H1 (cell line): Measurements from ENCODE around the gene AMBP. TPM values are rescaled to one million over a fixed set of nuclear protein-coding genes. Genes with fewer than 3 reads are reported as not detected.

Experiments used
- CTCF ChIA-PET: fragments of 300-600 bp; sonication (Branson Sonifier 250); formaldehyde crosslinking; loops from one replicate; lab custom pipeline; 2021; ENCODE audit not compliant: partially characterized antibody; lab: Charles Lee
- POLR2A ChIA-PET: fragments of 300-600 bp; sonication (Branson Sonifier 250); formaldehyde crosslinking; loops from one replicate; lab custom pipeline; 2021; ENCODE audit warnings: inconsistent platforms; ENCODE audit not compliant: partially characterized antibody; lab: Charles Lee
- DNase-seq, 2 experiments: peaks; one replicate each; pipeline versions ENCODE4 v3.0.0 to v3.0.0-alpha.2; 2010 to 2022; ENCODE audit warnings: low spot score in 2 of 2, low read depth in 1 of 2, mixed read lengths in 1 of 2
- FAIRE-seq: peaks from 2 replicates; lab custom pipeline; 2011; peaks lifted over from hg19 to GRCh38; lab: Jason Lieb, UNC
- H2AFZ ChIP-seq: 2 replicates; pipeline ENCODE4 v1.8.1; 2012; ENCODE audit warnings: low read length, inconsistent platforms
- H2AK5ac ChIP-seq: 2 replicates; pipeline ENCODE4 v1.6.1; 2013; ENCODE audit warnings: low read depth, low read length
- H2BK120ac ChIP-seq: replicated peaks from 2 replicates; pipeline ENCODE3; 2013; ENCODE audit warnings: low read depth, low read length, inconsistent platforms
- H2BK12ac ChIP-seq: 2 replicates; pipeline ENCODE4 v1.6.1; 2013; ENCODE audit warnings: low read depth, low read length
- H2BK15ac ChIP-seq: 2 replicates; pipeline ENCODE4 v1.6.1; 2013; ENCODE audit warnings: low read length
- H2BK20ac ChIP-seq: 2 replicates; pipeline ENCODE4 v1.6.1; 2013; ENCODE audit warnings: low read length
- H2BK5ac ChIP-seq: 2 replicates; pipeline ENCODE4 v1.6.1; 2013; ENCODE audit warnings: low read depth, low read length
- H3K14ac ChIP-seq: 2 replicates; pipeline ENCODE4 v1.6.1; 2013; ENCODE audit warnings: inconsistent platforms; ENCODE audit not compliant: insufficient read length
- H3K18ac ChIP-seq: 2 replicates; pipeline ENCODE4 v1.6.1; 2013; ENCODE audit warnings: low read length; ENCODE audit errors: extremely low read depth
- H3K23ac ChIP-seq: 2 replicates; pipeline ENCODE4 v1.6.1; 2013; ENCODE audit warnings: inconsistent platforms; ENCODE audit not compliant: insufficient read length
- H3K23me2 ChIP-seq: 2 replicates; pipeline ENCODE4 v1.6.1; 2013; ENCODE audit warnings: low read depth, low read length
- H3K27ac ChIP-seq: 2 replicates; pipeline ENCODE4 v1.6.1; 2011; ENCODE audit warnings: low read depth, low read length, inconsistent platforms
- H3K27me3 ChIP-seq, 4 experiments: replicated peaks in 1 of 4; 1 replicate in 1 of 4; 2 replicates in 3 of 4; pipeline versions ENCODE4 v1.6.1 to v1.8.1; 2011 to 2013; ENCODE audit warnings: low read length in 3 of 4, mild to moderate bottlenecking in 3 of 4, inconsistent platforms in 2 of 4, mixed read lengths in 2 of 4, moderate library complexity in 1 of 4; ENCODE audit not compliant: control insufficient read depth in 3 of 4, insufficient read depth in 3 of 4; ENCODE audit errors: extremely low read depth in 1 of 4
- H3K36me3 ChIP-seq, 4 experiments: 2 replicates each; pipeline versions ENCODE4 v1.6.1 to v1.8.1; 2011 to 2013; ENCODE audit warnings: mild to moderate bottlenecking in 4 of 4, low read length in 3 of 4, moderate library complexity in 2 of 4, control low read depth in 1 of 4, inconsistent platforms in 1 of 4; ENCODE audit not compliant: insufficient read depth in 4 of 4, control insufficient read depth in 2 of 4
- H3K4ac ChIP-seq: replicated peaks from 2 replicates; pipeline ENCODE3; 2013; ENCODE audit warnings: low read length, low read depth, mixed read lengths, inconsistent platforms; ENCODE audit not compliant: insufficient read length
- H3K4me1 ChIP-seq, 4 experiments: replicated peaks in 1 of 4; 1 replicate in 1 of 4; 2 replicates in 3 of 4; pipeline versions ENCODE4 v1.6.1 to v1.8.1; 2011 to 2013; ENCODE audit warnings: low read length in 3 of 4, inconsistent platforms in 2 of 4, mixed read lengths in 1 of 4; ENCODE audit not compliant: insufficient read depth in 4 of 4, control insufficient read depth in 3 of 4
- H3K4me2 ChIP-seq, 2 experiments: 2 replicates each; pipeline versions ENCODE4 v1.6.1 to v1.8.1; 2011 to 2013; ENCODE audit warnings: low read depth in 2 of 2, low read length in 2 of 2, control low read depth in 1 of 2, inconsistent platforms in 1 of 2, mild to moderate bottlenecking in 1 of 2; ENCODE audit not compliant: insufficient read depth in 1 of 2
- H3K4me3 ChIP-seq, 4 experiments: fragments of 200-600, 300-600 bp in 1 of 4; sonication (generic), shearing (Covaris generic), sonication (Bioruptor Twin) in 1 of 4; 2 replicates each; pipeline versions ENCODE4 v1.5.1 to v1.8.1; 2011 to 2016; ENCODE audit warnings: low read length in 4 of 4, low read depth in 3 of 4, control low read depth in 2 of 4, inconsistent platforms in 2 of 4, mild to moderate bottlenecking in 2 of 4, mixed read lengths in 1 of 4, moderate library complexity in 1 of 4; ENCODE audit not compliant: insufficient read depth in 2 of 4; ENCODE audit errors: extremely low read depth in 1 of 4
- H3K56ac ChIP-seq: replicated peaks from 2 replicates; pipeline ENCODE3; 2013; ENCODE audit warnings: low read depth, mild to moderate bottlenecking, mixed read lengths, low read length, inconsistent platforms; ENCODE audit not compliant: insufficient read length
- H3K79me1 ChIP-seq: 2 replicates; pipeline ENCODE4 v1.6.1; 2013; ENCODE audit warnings: low read depth, low read length, control low read depth
- H3K79me2 ChIP-seq, 2 experiments: 2 replicates each; pipeline versions ENCODE4 v1.6.1 to v1.8.1; 2012 to 2013; ENCODE audit warnings: low read length in 2 of 2, mild to moderate bottlenecking in 2 of 2, inconsistent platforms in 1 of 2; ENCODE audit not compliant: insufficient read depth in 2 of 2, control insufficient read depth in 1 of 2
- H3K9ac ChIP-seq, 4 experiments: replicated peaks in 1 of 4; 1 replicate in 1 of 4; 2 replicates in 3 of 4; pipeline versions ENCODE4 v1.6.1 to v1.8.1; 2011 to 2013; ENCODE audit warnings: low read depth in 3 of 4, low read length in 3 of 4, control low read depth in 2 of 4, mild to moderate bottlenecking in 2 of 4, moderate library complexity in 2 of 4, inconsistent platforms in 1 of 4; ENCODE audit errors: extremely low read depth in 1 of 4
- H3K9me3 ChIP-seq, 2 experiments: 2 replicates each; pipeline versions ENCODE4 v1.6.1 to v1.8.1; 2012 to 2013; ENCODE audit warnings: mild to moderate bottlenecking in 2 of 2, moderate library complexity in 2 of 2, control low read depth in 1 of 2, inconsistent platforms in 1 of 2, low read depth in 1 of 2, low read length in 1 of 2, mixed read lengths in 1 of 2; ENCODE audit not compliant: insufficient read depth in 2 of 2
- H4K20me1 ChIP-seq, 2 experiments: replicated peaks in 1 of 2; 2 replicates each; pipeline versions ENCODE3 to v1.8.1; 2011 to 2013; ENCODE audit warnings: inconsistent platforms in 2 of 2, low read length in 2 of 2, mild to moderate bottlenecking in 1 of 2; ENCODE audit not compliant: insufficient read depth in 2 of 2, control insufficient read depth in 1 of 2
- H4K5ac ChIP-seq: 2 replicates; pipeline ENCODE4 v1.6.1; 2013; ENCODE audit warnings: low read length, low read depth, mixed read lengths, inconsistent platforms; ENCODE audit not compliant: insufficient read length
- H4K8ac ChIP-seq: 2 replicates; pipeline ENCODE4 v1.8.0; 2013; ENCODE audit warnings: mild to moderate bottlenecking, moderate library complexity, low read length, inconsistent platforms; ENCODE audit not compliant: insufficient read depth; ENCODE audit errors: extremely low read depth
- H4K91ac ChIP-seq: replicated peaks from 2 replicates; pipeline ENCODE3; 2013; ENCODE audit warnings: low read length, mixed read lengths, inconsistent platforms; ENCODE audit not compliant: insufficient read length
- BCL11A ChIP-seq, 2 experiments: IDR thresholded peaks; one replicate each; pipeline ENCODE4 v1.6.1; 2011; ENCODE audit warnings: low read depth in 2 of 2, low read length in 2 of 2, mild to moderate bottlenecking in 2 of 2
- E2F6 ChIP-seq: IDR thresholded peaks from 2 replicates; pipeline ENCODE4 v1.6.1; 2012; ENCODE audit warnings: inconsistent platforms
- JUND ChIP-seq: IDR thresholded peaks from 2 replicates; pipeline ENCODE4 v1.6.1; 2011; ENCODE audit warnings: mild to moderate bottlenecking, improper control_type of control experiment, low read length
- KDM1A ChIP-seq: fragments of 200-600, 300-600 bp; sonication (generic); IDR thresholded peaks from 2 replicates; pipeline ENCODE4 v1.7.1; 2016; ENCODE audit warnings: mild to moderate bottlenecking, low read length, borderline replicate concordance
- USF2 ChIP-seq: IDR thresholded peaks from 2 replicates; pipeline ENCODE4 v1.6.1; 2011; ENCODE audit warnings: low read length, improper control_type of control experiment
- WGBS, 2 experiments: shearing (Covaris generic) in 1 of 2; methylation state at CpG; one replicate each; pipeline versions ENCODE4 v1.1.6 to v1.1.7; 2013 to 2015; ENCODE audit warnings: low lambda C conversion rate in 2 of 2, mixed read lengths in 2 of 2, inconsistent platforms in 1 of 2, low coverage in 1 of 2, missing lambda C conversion rate in 1 of 2; ENCODE audit not compliant: insufficient replicate concordance in 2 of 2, insufficient coverage in 1 of 2, insufficient read length in 1 of 2; ENCODE audit errors: extremely low coverage in 1 of 2, missing lambda C conversion rate in 1 of 2; 5-methylcytosine and 5-hydroxymethylcytosine counted together
- polyA plus RNA-seq, 7 experiments: library from polyadenylated mRNA; depleted of rRNA in 3 of 7; stranded (reverse) in 5 of 7; unstranded in 2 of 7; fragments of >200 nt in 5 of 7; fragments of 200-250 nt in 2 of 7; gene quantifications; 1 replicate in 5 of 7; 2 replicates in 1 of 7; 4 replicates in 1 of 7; pipeline versions ENCODE4 v1.2.1 to v1.2.3, GENCODE V29; 2011 to 2013; ENCODE audit warnings: missing spikeins in 2 of 7, mixed read lengths in 2 of 7
- total RNA-seq: library from RNA; stranded (reverse); fragmentation: NEBNext Ultra II Directional; extraction: Animal tissue kit (Norgen Biotek cat#: 25700); gene quantifications from 2 replicates; pipeline ENCODE4 v1.2.1, GENCODE V29; 2021

AMBP gene
- total and polyA plus RNA-seq, 2 of the 8 experiments (the other 6 are each of a cell fraction or from before 2014, with no cell fraction given) = 3.0 to 4.0 TPM

- H3K27ac ChIP-seq = no peak overlapping the region
- H4K5ac ChIP-seq = no peak overlapping the region
- no peaks in the 10 kb centered on the region for H3K4me1 ChIP-seq
- H3K79me1 ChIP-seq = peaks cover 2% of the 10 kb centered on the region; the same call in 1 of the 2 replicates
- H2BK20ac ChIP-seq = no peak overlapping the region
- FAIRE-seq = no peak
- H4K20me1 ChIP-seq = peaks cover 0 to 2% of the 10 kb centered on the region in 2 experiments
- H3K18ac ChIP-seq = no peak overlapping the region
- H3K23me2 ChIP-seq = no peaks in the 10 kb centered on the region
- H3K9me3 ChIP-seq = peaks cover 0 to 6% of the 10 kb centered on the region in 2 experiments; a peak in 1 of 4 replicates
- CTCF ChIA-PET = interaction anchor here (1.6 to 3.5 kb wide), 3 partner anchors 8 to 62 kb away, joined by 3 to 11 read pairs (median 6); no protein-coding TSS in a partner anchor
- no peak overlapping the region for H3K14ac ChIP-seq
- H3K56ac ChIP-seq = no peak overlapping the region
- no peak overlapping the region for H4K8ac ChIP-seq
- DNase-seq = peak in 1 of 2 experiments; percentile 23
- TF ChIP-seq BCL11A (IDR thresholded peaks at IDR 0.05; ENCODE audit: low read depth in 2 of 2, low read length in 2 of 2) = no peak
- TF ChIP-seq USF2 = no peak
- no peak for TF ChIP-seq KDM1A
- TF ChIP-seq E2F6 = no peak
- TF ChIP-seq JUND = no peak
- TF ChIP-seq, all 59 proteins: peak for 0
- no peaks in the 10 kb centered on the region for H3K79me2 ChIP-seq
- H2AK5ac ChIP-seq = no peak overlapping the region
- no peak overlapping the region for H3K23ac ChIP-seq
- H3K9ac ChIP-seq = no peak overlapping the region
- H2BK15ac ChIP-seq = no peak overlapping the region
- H2BK5ac ChIP-seq = no peak overlapping the region
- no peak overlapping the region for H3K4me2 ChIP-seq
- H3K4me3 ChIP-seq = no peak overlapping the region
- no peak overlapping the region for H2BK12ac ChIP-seq
- H4K91ac ChIP-seq = no peak overlapping the region
- POLR2A ChIA-PET = no interaction called here
- H3K27me3 ChIP-seq = no peaks in the 10 kb centered on the region
- peaks cover 0 to 14% (median 4%) of the 10 kb centered on the region in 4 experiments; a peak in 4 of 8 replicates for H3K36me3 ChIP-seq
- WGBS, 2 experiments = 91% methylated on average over 4 of the region's 4 CpGs; no CpG with 5 or more reads in 1 of the 2 experiments
- no peak overlapping the region for H2BK120ac ChIP-seq
- no peak overlapping the region for H3K4ac ChIP-seq
- H2AFZ ChIP-seq = no peak overlapping the region
Measured at GRCh38 chr9:114026335-114026734, 51.8 kb downstream of the AMBP start.
